GM12878 (cell line): Measurements from ENCODE around the gene TSC22D4. TPM values are rescaled to one million over a fixed set of nuclear protein-coding genes. Genes with fewer than 3 reads are reported as not detected.
A peak's percentile ranks its signal among the peaks of the same experiment; 100 is the strongest.

Experiments
- ATAC-seq: fragments of 200-7000 bp; cut with Tn5 transposase; 3 replicates; pipeline ENCODE4 v1.9.1; 2020; ENCODE audit warnings: mild to moderate bottlenecking, moderate library complexity
- BruUV-seq: library from RNA; stranded (reverse); fragments of 400-500 nt; replicated peaks from 2 replicates; lab custom pipeline; 2021; lab: Mats Ljungman, UMichigan
- CTCF ChIA-PET: fragments of 300-600 bp; sonication (Branson Sonifier 250); formaldehyde crosslinking; extraction: SDS; loops from one replicate; lab custom pipeline; 2021; ENCODE audit warnings: inconsistent platforms; lab: Yijun Ruan, JAX
- POLR2A ChIA-PET: fragments of 350-600 bp; formaldehyde crosslinking; extraction: SDS; loops from one replicate; lab custom pipeline; 2021; ENCODE audit warnings: inconsistent platforms; lab: Charles Lee
- RAD21 ChIA-PET: fragments of 300-600 bp; sonication (Branson Sonifier 250); formaldehyde crosslinking; loops from one replicate; lab custom pipeline; 2023; ENCODE audit warnings: antibody characterized with exemption; ENCODE audit not compliant: unreplicated experiment; lab: Charles Lee
- SMC1A ChIA-PET: fragments of 300-600 bp; sonication (Branson Sonifier 250); formaldehyde crosslinking; loops from one replicate; lab custom pipeline; 2023; ENCODE audit not compliant: unreplicated experiment, uncharacterized antibody; lab: Charles Lee
- DNase-seq: peaks from one replicate; pipeline ENCODE4 v3.0.0-alpha.2; 2011; ENCODE audit warnings: low read depth, low spot score
- FAIRE-seq: peaks from 3 replicates; lab custom pipeline; 2011; peaks lifted over from hg19 to GRCh38; lab: Jason Lieb, UNC
- H2AFZ ChIP-seq: 2 replicates; pipeline ENCODE4 v1.6.0; 2011; ENCODE audit warnings: low read depth, low read length, control low read depth; ENCODE audit not compliant: control insufficient read depth
- H3K27ac ChIP-seq: 2 replicates; pipeline ENCODE4 v1.5.1; 2011; ENCODE audit warnings: control low read depth; ENCODE audit not compliant: control insufficient read depth, insufficient read depth
- H3K27me3 ChIP-seq, 2 experiments: replicated peaks in 1 of 2; 2 replicates each; pipeline versions ENCODE4 v1.6.0 to v1.6.1; 2011; ENCODE audit warnings: low read length in 1 of 2; ENCODE audit not compliant: control insufficient read depth in 2 of 2, insufficient read depth in 2 of 2
- H3K36me3 ChIP-seq, 2 experiments: 2 replicates each; pipeline ENCODE4 v1.5.1; 2011; ENCODE audit warnings: low read length in 1 of 2; ENCODE audit not compliant: control insufficient read depth in 2 of 2, insufficient read depth in 2 of 2
- H3K4me1 ChIP-seq: 2 replicates; pipeline ENCODE4 v1.6.1; 2011; ENCODE audit warnings: mild to moderate bottlenecking, low read length, moderate library complexity, mixed read lengths; ENCODE audit not compliant: control insufficient read depth, insufficient read depth
- H3K4me2 ChIP-seq: 2 replicates; pipeline ENCODE4 v1.6.0; 2011; ENCODE audit warnings: control low read depth; ENCODE audit not compliant: control insufficient read depth, insufficient read depth
- H3K4me3 ChIP-seq: fragments of 200-600 bp; sonication (generic); 2 replicates; pipeline ENCODE4 v1.5.1; 2016
- H3K79me2 ChIP-seq: 2 replicates; pipeline ENCODE4 v1.6.0; 2011; ENCODE audit warnings: low read length; ENCODE audit not compliant: control insufficient read depth, insufficient read depth
- H3K9ac ChIP-seq: 2 replicates; pipeline ENCODE4 v1.8.0; 2011; ENCODE audit warnings: low read length, control low read depth, mixed read lengths; ENCODE audit not compliant: control insufficient read depth, insufficient read depth
- H3K9me3 ChIP-seq: replicated peaks from 3 replicates; pipeline ENCODE4 v1.5.1; 2011; ENCODE audit warnings: mild to moderate bottlenecking, low read length; ENCODE audit not compliant: control insufficient read depth, insufficient read depth
- H4K20me1 ChIP-seq: 2 replicates; pipeline ENCODE4 v1.6.0; 2011; ENCODE audit not compliant: control insufficient read depth, insufficient read depth
- BACH1 ChIP-seq: fragments of 450-650 bp; IDR thresholded peaks from 2 replicates; pipeline ENCODE4 v1.6.1; 2017; ENCODE audit warnings: mild to moderate bottlenecking, borderline replicate concordance
- BHLHE40 ChIP-seq, 2 experiments: fragments of 450-650 bp in 1 of 2; IDR thresholded peaks; 2 replicates each; pipeline ENCODE4 v1.6.1; 2011 to 2017; ENCODE audit warnings: low read depth in 2 of 2, borderline replicate concordance in 1 of 2, improper control_type of control experiment in 1 of 2, low read length in 1 of 2, mild to moderate bottlenecking in 1 of 2
- LARP7 ChIP-seq: fragments of 450-650 bp; IDR thresholded peaks from 2 replicates; pipeline ENCODE4 v1.6.1; 2017; ENCODE audit warnings: mild to moderate bottlenecking
- MLLT1 ChIP-seq: fragments of 450-650 bp; IDR thresholded peaks from 2 replicates; pipeline ENCODE4 v1.6.1; 2016; ENCODE audit warnings: mild to moderate bottlenecking
- NKRF ChIP-seq: fragments of 450-650 bp; conservative IDR thresholded peaks from 2 replicates; pipeline ENCODE4 v1.6.1; 2017; ENCODE audit warnings: mild to moderate bottlenecking, moderate library complexity
- POLR2A ChIP-seq: IDR thresholded peaks from 2 replicates; pipeline ENCODE4 v1.6.1; 2011; ENCODE audit warnings: low read depth, mild to moderate bottlenecking, low read length
- RB1 ChIP-seq: fragments of 450-650 bp; formaldehyde crosslinking; IDR thresholded peaks from 2 replicates; pipeline ENCODE4 v1.6.1; 2017; ENCODE audit warnings: mild to moderate bottlenecking, borderline replicate concordance
- RUNX3 ChIP-seq: IDR thresholded peaks from 2 replicates; pipeline ENCODE4 v1.6.1; 2012; ENCODE audit warnings: low read length, inconsistent platforms
- WGBS: methylation state at CpG from one replicate; pipeline ENCODE4 v1.1.6; 2016; ENCODE audit warnings: low lambda C conversion rate; ENCODE audit not compliant: insufficient replicate concordance, insufficient coverage; ENCODE audit errors: missing lambda C conversion rate; 5-methylcytosine and 5-hydroxymethylcytosine counted together
- in situ Hi-C: fragments of 300-500 bp; cut with MboI; formaldehyde crosslinking; loops from 9 replicates; pipeline ENCODE4 v1.14.3; 2018; ENCODE audit warnings: mixed read lengths
- intact Hi-C: fragments of 100-400 bp; cut with micrococcal nuclease; formaldehyde crosslinking; loops from one replicate; pipeline ENCODE4 v1.14.2; 2022; ENCODE audit not compliant: unreplicated experiment
- polyA plus RNA-seq, 11 experiments: library from polyadenylated mRNA; depleted of rRNA in 4 of 11; unstranded in 6 of 11; stranded (reverse) in 5 of 11; fragments of >200 nt; fragmentation: Nextera tagmentation in 4 of 11; fragmentation: Illumina TruSeq in 1 of 11; extraction: Ambion mirVana in 4 of 11; extraction: Trizol in 1 of 11; gene quantifications; 1 replicate in 1 of 11; 2 replicates in 10 of 11; pipeline versions ENCODE4 v1.2.1 to v1.2.3, GENCODE V29; 2011 to 2016; ENCODE audit warnings: inconsistent platforms in 2 of 11, missing spikeins in 2 of 11, low read depth in 1 of 11
- total RNA-seq, 4 experiments: library from RNA; depleted of rRNA in 3 of 4; stranded (reverse); fragments of >200 nt in 3 of 4; fragmentation: Illumina TruSeq in 1 of 4; extraction: Trizol in 1 of 4; gene quantifications; 2 replicates each; pipeline versions ENCODE4 v1.2.1 to v1.2.3, GENCODE V29; 2013 to 2021

The TSC22D4 gene
- total and polyA plus RNA-seq, 10 of the 15 experiments (the other 5 are each of a cell fraction or from before 2014, with no cell fraction given) = 0.50 to 65.7 (median 24.4) TPM

GRCh38 chr7:100427762-100428198, 51.2 kb downstream of the TSC22D4 start:
- Histone ChIP-seq H3K4me2 (peak overlapping the region; percentile 66), H3K9ac (no peak overlapping the region; the same call in 1 of the 2 replicates), H3K27ac (peak overlapping the region; percentile 99; the same call in 1 of the 2 replicates), H3K27me3 (no peaks in the 10 kb centered on the region), H3K36me3 (peaks cover 2 to 3% of the 10 kb centered on the region in 2 experiments; a peak in 2 of 4 replicates), H3K79me2 (peaks cover 34% of the 10 kb centered on the region), H2AFZ (peak overlapping the region; percentile 91), H3K9me3 (no peaks in the 10 kb centered on the region), H3K4me1 (peaks cover 25% of the 10 kb centered on the region), H3K4me3 (peak overlapping the region; percentile 37; the same call in 1 of the 2 replicates), H4K20me1 (no peaks in the 10 kb centered on the region)
- no TSS peak for BruUV-seq
- RAD21 ChIA-PET = interaction anchor here (1.0 to 3.1 kb wide), 12 partner anchors 8 to 161 kb away, joined by 3 to 25 read pairs (median 4); partner anchors contain the start of gene TSC22D4
- WGBS = 72% methylated on average over 11 of the region's 16 CpGs
- POLR2A ChIA-PET = interaction anchor here (0.5 to 2.5 kb wide), 15 partner anchors 8 to 228 kb away, joined by 3 to 18 read pairs (median 6); partner anchors contain the start of genes FBXO24, LRCH4 and PPP1R35
- no peak for DNase-seq
- ATAC-seq = no peak
- intact Hi-C loops = no loop called here
- no peak for FAIRE-seq
- SMC1A ChIA-PET = interaction anchor here (0.8 to 3.0 kb wide), 5 partner anchors 12 to 53 kb away, joined by 3 to 15 read pairs (median 9); no protein-coding TSS in a partner anchor
- peak; percentile 30; the same call in 1 of the 2 replicates for TF ChIP-seq LARP7
- no peak for TF ChIP-seq POLR2A
- TF ChIP-seq RUNX3 = no peak
- TF ChIP-seq NKRF = peak; percentile 19; the same call in 1 of the 2 replicates
- no peak; a peak in 1 of 4 replicates for TF ChIP-seq BHLHE40 (IDR thresholded peaks at IDR 0.05; ENCODE audit: borderline replicate concordance in 1 of 2, low read depth in 2 of 2, low read length in 1 of 2)
- peak; percentile 64; the same call in 1 of the 2 replicates for TF ChIP-seq MLLT1
- TF ChIP-seq RB1 = 0 out of 2 replicates have a peak, but pooled peaks have one; percentile 96
- TF ChIP-seq BACH1 = 0 out of 2 replicates have a peak, but pooled peaks have one; percentile 29
- in situ Hi-C loops = no loop called here
- CTCF ChIA-PET = interaction anchor here (0.8 to 1.6 kb wide), 4 partner anchors 9 to 53 kb away, joined by 3 to 8 read pairs (median 6); no protein-coding TSS in a partner anchor
